ENCODE data around the gene ZSCAN29.

- TF ChIP-seq POLR2A (IDR thresholded peaks at IDR 0.05): no peak
- TF ChIP-seq CTCF (IDR thresholded peaks at IDR 0.05): no peak
Observed at GRCh38 chr15:43404130-43404529, 33.3 kb upstream of the ZSCAN29 start.
